Prostate gland (tissue), 1 donor: ENCODE measurements around the gene UBE2J2.

Experiments used
- POLR2A ChIP-seq: fragments of 450-650 bp; IDR thresholded peaks from one replicate; pipeline ENCODE4 v1.6.1; 2016; ENCODE audit warnings: antibody characterized with exemption, mild to moderate bottlenecking
- POLR2AphosphoS5 ChIP-seq: sonication (generic); formaldehyde crosslinking; IDR thresholded peaks from one replicate; pipeline ENCODE4 v1.6.1; 2017; ENCODE audit warnings: antibody characterized with exemption

DNA sequence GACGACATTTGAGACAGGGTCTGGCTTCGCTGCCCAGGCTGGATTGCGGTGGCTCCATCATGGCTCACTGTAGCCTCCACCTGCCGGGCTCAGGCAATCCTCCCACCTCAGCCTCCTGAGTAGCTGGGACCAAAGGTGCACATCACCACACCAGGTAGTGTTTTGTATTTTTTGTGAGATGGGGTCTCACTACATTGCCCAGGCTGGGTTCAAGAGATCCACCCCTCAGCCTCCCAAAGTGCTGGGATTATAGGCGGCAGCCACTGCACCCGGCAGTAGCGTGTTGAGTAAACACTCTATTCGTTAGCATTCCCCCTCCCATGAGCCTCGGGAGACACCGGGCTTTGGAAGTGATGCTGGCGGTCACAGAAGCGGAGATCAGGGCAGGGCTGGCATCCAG lies 20.3 kb downstream of the UBE2J2 start:
- TF ChIP-seq POLR2A (no peak), POLR2AphosphoS5 (no peak)
